Measurements from ENCODE around the gene SMCO2.

DNA sequence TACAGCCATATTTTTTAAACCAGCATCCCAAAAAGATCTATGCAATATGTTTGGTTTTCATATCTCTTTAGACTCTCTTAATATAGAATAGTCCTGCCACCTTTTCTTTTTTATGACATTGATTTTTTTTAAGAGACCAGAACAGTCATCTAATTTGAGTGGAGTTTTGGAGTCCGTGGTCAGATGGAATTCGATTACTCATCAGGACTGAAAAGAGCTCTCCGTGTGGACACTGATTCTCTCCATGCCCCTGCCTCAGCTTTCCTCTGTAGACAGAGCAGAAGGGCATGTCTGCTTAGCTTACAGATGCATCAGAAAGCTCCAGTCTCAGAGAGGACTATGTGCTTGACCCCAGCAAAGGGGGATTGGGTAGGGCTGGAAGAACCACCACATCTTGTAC is 27.8 kb downstream of the SMCO2 start:
- TF ChIP-seq, protein P1, sequence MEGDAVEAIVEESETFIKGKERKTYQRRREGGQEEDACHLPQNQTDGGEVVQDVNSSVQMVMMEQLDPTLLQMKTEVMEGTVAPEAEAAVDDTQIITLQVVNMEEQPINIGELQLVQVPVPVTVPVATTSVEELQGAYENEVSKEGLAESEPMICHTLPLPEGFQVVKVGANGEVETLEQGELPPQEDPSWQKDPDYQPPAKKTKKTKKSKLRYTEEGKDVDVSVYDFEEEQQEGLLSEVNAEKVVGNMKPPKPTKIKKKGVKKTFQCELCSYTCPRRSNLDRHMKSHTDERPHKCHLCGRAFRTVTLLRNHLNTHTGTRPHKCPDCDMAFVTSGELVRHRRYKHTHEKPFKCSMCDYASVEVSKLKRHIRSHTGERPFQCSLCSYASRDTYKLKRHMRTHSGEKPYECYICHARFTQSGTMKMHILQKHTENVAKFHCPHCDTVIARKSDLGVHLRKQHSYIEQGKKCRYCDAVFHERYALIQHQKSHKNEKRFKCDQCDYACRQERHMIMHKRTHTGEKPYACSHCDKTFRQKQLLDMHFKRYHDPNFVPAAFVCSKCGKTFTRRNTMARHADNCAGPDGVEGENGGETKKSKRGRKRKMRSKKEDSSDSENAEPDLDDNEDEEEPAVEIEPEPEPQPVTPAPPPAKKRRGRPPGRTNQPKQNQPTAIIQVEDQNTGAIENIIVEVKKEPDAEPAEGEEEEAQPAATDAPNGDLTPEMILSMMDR (conservative IDR thresholded peaks at IDR 0.05; ENCODE audit: low read depth, low read length) = no peak
- TF ChIP-seq EZH2 (IDR thresholded peaks at IDR 0.05; ENCODE audit: low read length, unreplicated experiment) = no peak
- no peak for TF ChIP-seq EZH2phosphoT487 (IDR thresholded peaks at IDR 0.05; ENCODE audit: borderline replicate concordance, low read length)
